Esophagus muscularis mucosa (tissue), 4 donors: Measurements from ENCODE around the gene SLC25A13. TPM values are rescaled to one million over a fixed set of nuclear protein-coding genes. Genes with fewer than 3 reads are reported as not detected.

Source experiments
- DNase-seq: peaks from one replicate; pipeline ENCODE4 v3.0.0-alpha.2; 2017; ENCODE audit errors: extremely low spot score
- H3K27ac ChIP-seq, 4 donors: fragments of 200-600 bp; sonication (generic); replicated peaks in 1 of 4; 1 replicate in 3 of 4; 2 replicates in 1 of 4; pipeline ENCODE4 v1.5.1; 2016 to 2019; ENCODE audit warnings: mild to moderate bottlenecking in 1 of 4
- H3K27me3 ChIP-seq, 4 donors: fragments of 200-600 bp; sonication (generic); one replicate each; pipeline versions ENCODE4 v1.5.1 to v1.6.0; 2016 to 2019
- H3K36me3 ChIP-seq, 4 donors: fragments of 200-600 bp; sonication (generic); one replicate each; pipeline ENCODE4 v1.5.1; 2016 to 2019
- H3K4me1 ChIP-seq, 4 donors: fragments of 200-600 bp; sonication (generic); one replicate each; pipeline ENCODE4 v1.5.1; 2016 to 2019
- H3K4me3 ChIP-seq, 4 donors: fragments of 200-600 bp; sonication (generic); 1 replicate in 2 of 4; 2 replicates in 2 of 4; pipeline ENCODE4 v1.5.1; 2016 to 2019; ENCODE audit warnings: mild to moderate bottlenecking in 4 of 4, moderate library complexity in 1 of 4
- H3K9me3 ChIP-seq, 4 donors: fragments of 200-600 bp; sonication (generic); 1 replicate in 3 of 4; 2 replicates in 1 of 4; pipeline ENCODE4 v1.5.1; 2016 to 2019
- EP300 ChIP-seq: sonication (generic); formaldehyde crosslinking; IDR thresholded peaks from one replicate; pipeline ENCODE4 v1.6.1; 2017; ENCODE audit warnings: antibody characterized with exemption
- POLR2A ChIP-seq: fragments of 450-650 bp; IDR thresholded peaks from one replicate; pipeline ENCODE4 v1.6.1; 2017; ENCODE audit warnings: antibody characterized with exemption, moderate library complexity, mild to moderate bottlenecking, low read depth
- POLR2AphosphoS5 ChIP-seq, 2 donors: sonication (generic); formaldehyde crosslinking; IDR thresholded peaks; one replicate each; pipeline ENCODE4 v1.6.1; 2017; ENCODE audit warnings: antibody characterized with exemption in 2 of 2
- WGBS: methylation state at CpG from one replicate; pipeline ENCODE4 v1.1.5; 2018; 5-methylcytosine and 5-hydroxymethylcytosine counted together
- intact Hi-C: fragments of 100-400 bp; cut with DNase I; formaldehyde crosslinking; loops from one replicate; pipeline ENCODE4 v1.15.1; 2023
- total RNA-seq, 4 donors: library from RNA; depleted of rRNA; stranded (reverse); fragments of >200 nt; gene quantifications; one replicate each; pipeline versions ENCODE4 v1.1.0 to v1.2.1, GENCODE V29; 2016
- TF ChIP-seq, protein P1 (sequence below), 3 experiments: fragments of 200-600 bp in 2 of 3; fragments of 450-650 bp in 1 of 3; sonication (generic) in 2 of 3; IDR thresholded peaks; one replicate each; pipeline ENCODE4 v1.5.1; 2017 to 2019; ENCODE audit warnings: antibody characterized with exemption in 3 of 3, mild to moderate bottlenecking in 2 of 3, moderate library complexity in 1 of 3

SLC25A13 gene
- total RNA-seq, 4 donors from 2014 or later: 8.6 to 17.4 (median 14.4) TPM

DNA sequence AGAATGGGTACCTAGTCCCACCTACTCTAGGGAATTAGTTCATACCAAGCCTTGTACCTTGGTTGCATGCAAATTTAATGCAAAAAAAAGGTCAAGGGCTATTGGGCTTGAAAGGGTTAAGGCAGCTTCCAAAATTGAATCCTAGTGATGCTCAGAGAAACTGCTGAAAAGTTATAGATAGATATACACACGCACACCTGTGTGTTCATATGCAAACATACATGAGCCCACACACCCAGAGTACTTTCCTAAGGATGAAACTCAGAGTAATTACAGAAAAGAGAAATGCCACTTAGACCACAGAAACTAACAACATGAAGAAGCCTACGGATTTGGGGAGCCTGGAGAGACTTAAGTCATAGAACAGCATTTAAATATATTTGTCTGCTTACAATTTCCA lies 1.5 kb downstream of the SLC25A13 start:
- Histone ChIP-seq H3K4me3 (peak overlapping the region; percentile 76 to 92 (median 76)), H3K9me3 (no peaks in the 10 kb centered on the region), H3K27me3 (no peaks in the 10 kb centered on the region), H3K36me3 (no peaks in the 10 kb centered on the region), H3K4me1 (peaks cover 25 to 39% (median 35%) of the 10 kb centered on the region in 4 donors), H3K27ac (peak overlapping the region; percentile 89 to 97 (median 94))
- DNase-seq: no peak
- TF ChIP-seq, protein P1, sequence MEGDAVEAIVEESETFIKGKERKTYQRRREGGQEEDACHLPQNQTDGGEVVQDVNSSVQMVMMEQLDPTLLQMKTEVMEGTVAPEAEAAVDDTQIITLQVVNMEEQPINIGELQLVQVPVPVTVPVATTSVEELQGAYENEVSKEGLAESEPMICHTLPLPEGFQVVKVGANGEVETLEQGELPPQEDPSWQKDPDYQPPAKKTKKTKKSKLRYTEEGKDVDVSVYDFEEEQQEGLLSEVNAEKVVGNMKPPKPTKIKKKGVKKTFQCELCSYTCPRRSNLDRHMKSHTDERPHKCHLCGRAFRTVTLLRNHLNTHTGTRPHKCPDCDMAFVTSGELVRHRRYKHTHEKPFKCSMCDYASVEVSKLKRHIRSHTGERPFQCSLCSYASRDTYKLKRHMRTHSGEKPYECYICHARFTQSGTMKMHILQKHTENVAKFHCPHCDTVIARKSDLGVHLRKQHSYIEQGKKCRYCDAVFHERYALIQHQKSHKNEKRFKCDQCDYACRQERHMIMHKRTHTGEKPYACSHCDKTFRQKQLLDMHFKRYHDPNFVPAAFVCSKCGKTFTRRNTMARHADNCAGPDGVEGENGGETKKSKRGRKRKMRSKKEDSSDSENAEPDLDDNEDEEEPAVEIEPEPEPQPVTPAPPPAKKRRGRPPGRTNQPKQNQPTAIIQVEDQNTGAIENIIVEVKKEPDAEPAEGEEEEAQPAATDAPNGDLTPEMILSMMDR (IDR thresholded peaks at IDR 0.05): no peak
- TF ChIP-seq EP300 (no peak), POLR2A (no peak), POLR2AphosphoS5 (IDR thresholded peaks at IDR 0.05) (no peak)
- intact Hi-C loops: loop anchor here (5.0 kb wide), 1 partner anchor 83 kb away; no protein-coding TSS in a partner anchor
- WGBS: 37% methylated on average over 2 of the region's 2 CpGs

DNA sequence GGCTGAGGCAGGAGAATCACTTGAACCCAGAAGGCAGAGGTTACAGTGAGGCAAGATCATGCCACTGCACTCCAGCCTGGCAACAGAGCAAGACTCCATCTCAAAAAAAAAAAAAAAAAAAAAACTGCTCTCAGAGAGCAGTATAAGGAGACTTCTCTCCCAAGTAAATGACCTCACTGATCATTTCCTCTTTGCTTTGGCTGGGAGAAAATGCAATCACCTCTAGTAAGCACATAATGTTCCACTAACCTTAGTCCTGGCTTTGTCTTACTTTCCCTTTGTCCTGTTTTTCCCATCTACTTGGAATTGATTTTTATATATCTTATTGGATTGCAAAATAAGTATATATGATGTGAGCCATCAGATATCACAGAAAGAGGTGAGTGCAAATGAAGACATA lies 2.5 kb downstream of the SLC25A13 start:
- intact Hi-C loops: no loop called here
- peak overlapping the region in 1 of 4 donors; percentile 47 for H3K27ac ChIP-seq
- H3K4me1 ChIP-seq: peaks cover 29 to 49% (median 43%) of the 10 kb centered on the region in 4 donors
- no peak overlapping the region for H3K4me3 ChIP-seq
- TF ChIP-seq, protein P1 (IDR thresholded peaks at IDR 0.05): no peak
- TF ChIP-seq POLR2A (no peak), EP300 (no peak), POLR2AphosphoS5 (IDR thresholded peaks at IDR 0.05) (no peak)
- DNase-seq: no peak
- H3K36me3 ChIP-seq: no peaks in the 10 kb centered on the region
- H3K27me3 ChIP-seq: no peaks in the 10 kb centered on the region
- no peaks in the 10 kb centered on the region for H3K9me3 ChIP-seq

DNA sequence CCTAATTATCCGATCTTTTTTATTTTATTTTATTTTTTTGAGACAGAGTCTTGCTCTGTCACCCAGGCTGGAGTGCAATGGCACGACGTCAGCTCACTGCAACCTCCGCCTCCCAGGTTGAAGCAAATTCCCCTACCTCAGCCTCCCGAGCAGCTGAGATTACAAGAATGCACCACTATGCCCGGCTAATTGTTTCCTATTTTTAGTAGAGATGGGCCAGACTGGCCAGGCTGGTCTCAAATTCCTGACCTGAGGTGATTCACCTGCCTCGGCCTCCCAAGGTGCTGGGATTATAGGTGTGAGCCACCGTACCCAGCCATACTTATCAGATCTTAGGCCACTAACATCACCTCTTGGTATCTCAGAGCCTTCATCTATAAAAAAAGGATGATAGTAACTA lies 4.9 kb downstream of the SLC25A13 start:
- intact Hi-C loops: no loop called here

DNA sequence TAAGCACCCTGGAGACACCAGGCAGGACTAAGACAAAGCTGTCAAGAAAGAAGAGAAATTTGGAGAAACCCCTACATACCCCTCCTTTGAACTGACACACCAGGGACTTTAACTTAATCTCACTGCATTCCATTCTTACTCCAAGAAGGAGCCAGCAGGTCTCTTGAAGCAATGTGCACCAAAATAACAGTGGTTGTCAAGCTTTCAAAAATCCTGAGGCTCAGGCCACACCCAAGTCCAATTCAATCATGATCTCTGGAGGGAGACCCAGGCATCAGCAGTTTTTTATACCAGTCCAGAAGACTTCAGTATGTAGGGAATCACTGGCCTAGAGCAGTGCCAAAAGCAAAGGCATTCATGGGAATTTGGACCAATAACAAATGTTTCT lies 6.8 kb downstream of the SLC25A13 start:
- DNase-seq: no peak
- H3K9me3 ChIP-seq: no peaks in the 10 kb centered on the region
- no peaks in the 10 kb centered on the region for H3K27me3 ChIP-seq
- no peaks in the 10 kb centered on the region for H3K36me3 ChIP-seq
- peaks cover 44 to 65% (median 58%) of the 10 kb centered on the region in 4 donors for H3K4me1 ChIP-seq
- no peak overlapping the region for H3K4me3 ChIP-seq
- no peak overlapping the region for H3K27ac ChIP-seq
- intact Hi-C loops: no loop called here
- TF ChIP-seq POLR2AphosphoS5 (IDR thresholded peaks at IDR 0.05) (no peak), POLR2A (no peak), EP300 (no peak)
- TF ChIP-seq, protein P1 (IDR thresholded peaks at IDR 0.05): no peak

More for the DNA sequence above, 4.9 kb downstream of the SLC25A13 start:
- Histone ChIP-seq H3K27me3 (no peaks in the 10 kb centered on the region), H3K4me3 (no peak overlapping the region), H3K36me3 (no peaks in the 10 kb centered on the region), H3K27ac (no peak overlapping the region), H3K9me3 (no peaks in the 10 kb centered on the region), H3K4me1 (peaks cover 41 to 59% (median 50%) of the 10 kb centered on the region in 4 donors)
- no peak for TF ChIP-seq POLR2AphosphoS5 (IDR thresholded peaks at IDR 0.05)
- no peak for TF ChIP-seq EP300
- WGBS: 95% methylated on average over 8 of the region's 8 CpGs
- DNase-seq: no peak

DNA sequence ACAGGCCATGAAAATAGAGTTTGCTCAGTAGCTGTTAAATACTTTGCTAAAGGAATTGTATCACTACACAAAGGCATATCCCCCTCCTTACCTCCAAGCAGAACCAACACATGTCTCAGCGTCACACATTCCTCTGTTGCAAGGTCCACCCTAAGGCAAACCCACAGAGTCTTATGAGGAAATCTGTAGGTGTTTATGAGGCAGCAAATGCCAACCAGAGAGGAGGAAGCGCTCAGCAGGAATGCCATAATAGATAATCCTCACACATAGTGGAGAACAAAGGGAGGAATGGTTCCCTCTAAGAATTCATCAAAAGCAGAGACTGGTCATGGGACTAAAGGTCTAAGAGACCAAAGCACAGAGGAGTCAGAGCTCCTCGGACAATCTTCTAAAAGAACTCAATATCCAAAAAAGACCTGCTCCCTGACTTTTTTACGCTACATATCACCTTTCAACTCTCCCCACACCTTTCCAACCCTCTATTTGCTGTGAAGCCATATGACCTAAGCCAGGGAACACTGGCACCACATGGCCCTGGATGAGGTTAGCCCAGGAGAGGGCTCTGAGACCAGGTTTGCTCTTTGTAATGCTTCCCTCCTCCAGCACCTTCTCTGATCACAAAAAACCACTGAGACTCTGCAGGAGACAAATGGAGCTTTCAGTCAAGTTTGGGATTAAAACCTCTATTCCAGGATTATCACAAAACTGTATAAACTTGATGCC lies 7.3 kb downstream of the SLC25A13 start:
- Histone ChIP-seq H3K36me3 (no peaks in the 10 kb centered on the region), H3K27ac (no peak overlapping the region), H3K9me3 (no peaks in the 10 kb centered on the region), H3K4me1 (peaks cover 44 to 65% (median 58%) of the 10 kb centered on the region in 4 donors), H3K27me3 (no peaks in the 10 kb centered on the region), H3K4me3 (no peak overlapping the region)
- WGBS: 93% methylated on average over 4 of the region's 4 CpGs
- TF ChIP-seq POLR2AphosphoS5 (IDR thresholded peaks at IDR 0.05) (no peak), EP300 (no peak), POLR2A (no peak)
- TF ChIP-seq, protein P1 (IDR thresholded peaks at IDR 0.05): no peak
- DNase-seq: no peak
- intact Hi-C loops: no loop called here
